Measurements from ENCODE around the gene CCDC116. TPM values are rescaled to one million over a fixed set of nuclear protein-coding genes. Genes with fewer than 3 reads are reported as not detected.

The CCDC116 gene
- total RNA-seq, 1 donor from 2014 or later = not detected

GRCh38 chr22:21598302-21598701 is 34.3 kb upstream of the CCDC116 start:
- Histone ChIP-seq H3K36me3 (ENCODE audit: control insufficient read depth, insufficient read depth, low read length) (peaks cover 17% of the 10 kb centered on the region), H3K4me3 (ENCODE audit: low read depth, low read length) (no peak overlapping the region), H3K27me3 (ENCODE audit: control insufficient read depth, insufficient read depth, low read length) (no peaks in the 10 kb centered on the region)
- TF ChIP-seq, protein P1, sequence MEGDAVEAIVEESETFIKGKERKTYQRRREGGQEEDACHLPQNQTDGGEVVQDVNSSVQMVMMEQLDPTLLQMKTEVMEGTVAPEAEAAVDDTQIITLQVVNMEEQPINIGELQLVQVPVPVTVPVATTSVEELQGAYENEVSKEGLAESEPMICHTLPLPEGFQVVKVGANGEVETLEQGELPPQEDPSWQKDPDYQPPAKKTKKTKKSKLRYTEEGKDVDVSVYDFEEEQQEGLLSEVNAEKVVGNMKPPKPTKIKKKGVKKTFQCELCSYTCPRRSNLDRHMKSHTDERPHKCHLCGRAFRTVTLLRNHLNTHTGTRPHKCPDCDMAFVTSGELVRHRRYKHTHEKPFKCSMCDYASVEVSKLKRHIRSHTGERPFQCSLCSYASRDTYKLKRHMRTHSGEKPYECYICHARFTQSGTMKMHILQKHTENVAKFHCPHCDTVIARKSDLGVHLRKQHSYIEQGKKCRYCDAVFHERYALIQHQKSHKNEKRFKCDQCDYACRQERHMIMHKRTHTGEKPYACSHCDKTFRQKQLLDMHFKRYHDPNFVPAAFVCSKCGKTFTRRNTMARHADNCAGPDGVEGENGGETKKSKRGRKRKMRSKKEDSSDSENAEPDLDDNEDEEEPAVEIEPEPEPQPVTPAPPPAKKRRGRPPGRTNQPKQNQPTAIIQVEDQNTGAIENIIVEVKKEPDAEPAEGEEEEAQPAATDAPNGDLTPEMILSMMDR (IDR thresholded peaks at IDR 0.05; ENCODE audit: insufficient read depth, low read length, severe bottlenecking) = no peak
- no peak for FAIRE-seq
- DNase-seq (ENCODE audit: low read depth) = no peak

DNA sequence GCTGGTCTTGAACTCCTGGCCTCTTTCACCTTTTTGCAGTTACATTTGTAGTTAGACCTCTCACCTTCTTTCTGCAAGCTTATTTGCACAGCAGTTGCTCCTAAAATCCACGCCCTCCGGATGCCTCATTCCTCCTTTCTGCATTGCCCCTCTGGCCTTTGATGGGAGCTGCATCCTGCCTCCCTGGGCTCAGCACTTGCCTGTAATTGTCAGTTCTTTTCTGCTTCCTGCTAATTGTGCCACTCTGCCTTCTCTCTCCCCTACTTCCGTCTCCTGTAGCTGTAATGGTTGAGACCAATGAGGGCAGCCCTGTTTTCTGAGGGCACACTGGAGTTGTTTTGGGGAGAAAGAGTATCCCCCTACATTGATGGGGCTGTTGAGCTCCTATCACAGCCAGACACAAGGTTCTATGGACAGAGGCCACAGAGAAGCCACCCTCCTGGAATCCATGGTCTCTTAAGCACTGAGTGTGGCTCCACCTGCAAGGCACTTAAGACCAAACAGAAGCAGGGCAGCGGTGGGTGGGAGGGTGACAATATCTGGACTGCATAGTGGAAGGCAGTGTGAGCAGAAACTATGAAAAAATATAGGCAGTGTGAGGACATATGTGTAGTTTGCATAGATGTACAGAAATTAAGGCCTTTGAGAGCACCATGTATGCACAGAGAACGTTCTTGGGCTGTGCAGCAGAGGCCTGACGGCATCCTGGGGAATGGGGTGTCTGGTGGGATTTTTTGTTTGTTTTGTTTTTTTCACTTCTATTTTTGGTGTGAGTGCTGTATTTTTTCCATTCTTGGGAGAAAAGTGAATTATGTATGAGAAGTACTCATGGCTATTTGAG is 33.3 kb upstream of the CCDC116 start:
- TF ChIP-seq, protein P1 (IDR thresholded peaks at IDR 0.05; ENCODE audit: insufficient read depth, low read length, severe bottlenecking) = no peak
- H3K4me3 ChIP-seq (ENCODE audit: low read depth, low read length) = no peak overlapping the region
- no peaks in the 10 kb centered on the region for H3K27me3 ChIP-seq (ENCODE audit: control insufficient read depth, insufficient read depth, low read length)
- DNase-seq (ENCODE audit: low read depth) (no peak), FAIRE-seq (no peak)
- peaks cover 9% of the 10 kb centered on the region for H3K36me3 ChIP-seq (ENCODE audit: control insufficient read depth, insufficient read depth, low read length)

GRCh38 chr22:21602579-21602978 is 30.0 kb upstream of the CCDC116 start:
- Histone ChIP-seq H3K36me3 (ENCODE audit: control insufficient read depth, insufficient read depth, low read length) (peaks cover 6% of the 10 kb centered on the region), H3K4me3 (ENCODE audit: low read depth, low read length) (no peak overlapping the region), H3K27me3 (ENCODE audit: control insufficient read depth, insufficient read depth, low read length) (no peaks in the 10 kb centered on the region)
- FAIRE-seq (no peak), DNase-seq (ENCODE audit: low read depth) (no peak)
- TF ChIP-seq, protein P1 (IDR thresholded peaks at IDR 0.05; ENCODE audit: insufficient read depth, low read length, severe bottlenecking) = no peak

DNA sequence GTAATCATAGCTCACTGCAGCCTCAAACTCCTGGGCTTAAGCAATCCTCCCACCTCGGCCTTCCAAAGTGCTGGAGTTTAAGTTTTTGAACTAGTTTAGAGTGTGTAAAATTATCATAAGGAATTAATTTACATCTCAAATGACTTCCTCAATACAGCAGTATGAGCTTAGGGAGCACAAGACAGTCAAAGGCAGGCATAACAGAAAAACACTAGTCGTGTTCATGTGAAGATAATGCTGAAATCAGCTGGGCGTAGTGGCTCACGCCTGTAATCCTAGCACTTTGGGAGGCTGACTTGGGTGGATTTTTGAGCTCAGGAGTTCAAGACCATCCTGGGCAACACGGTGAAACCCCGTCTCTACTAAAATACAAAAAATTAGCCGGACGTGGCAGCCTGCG is 28.6 kb upstream of the CCDC116 start:
- H3K4me3 ChIP-seq (ENCODE audit: low read depth, low read length) = no peak overlapping the region
- H3K36me3 ChIP-seq (ENCODE audit: control insufficient read depth, insufficient read depth, low read length) = peaks cover 6% of the 10 kb centered on the region
- TF ChIP-seq, protein P1 (IDR thresholded peaks at IDR 0.05; ENCODE audit: insufficient read depth, low read length, severe bottlenecking) = no peak
- H3K27me3 ChIP-seq (ENCODE audit: control insufficient read depth, insufficient read depth, low read length) = no peaks in the 10 kb centered on the region
- no peak for FAIRE-seq
- DNase-seq (ENCODE audit: low read depth) = no peak

DNA sequence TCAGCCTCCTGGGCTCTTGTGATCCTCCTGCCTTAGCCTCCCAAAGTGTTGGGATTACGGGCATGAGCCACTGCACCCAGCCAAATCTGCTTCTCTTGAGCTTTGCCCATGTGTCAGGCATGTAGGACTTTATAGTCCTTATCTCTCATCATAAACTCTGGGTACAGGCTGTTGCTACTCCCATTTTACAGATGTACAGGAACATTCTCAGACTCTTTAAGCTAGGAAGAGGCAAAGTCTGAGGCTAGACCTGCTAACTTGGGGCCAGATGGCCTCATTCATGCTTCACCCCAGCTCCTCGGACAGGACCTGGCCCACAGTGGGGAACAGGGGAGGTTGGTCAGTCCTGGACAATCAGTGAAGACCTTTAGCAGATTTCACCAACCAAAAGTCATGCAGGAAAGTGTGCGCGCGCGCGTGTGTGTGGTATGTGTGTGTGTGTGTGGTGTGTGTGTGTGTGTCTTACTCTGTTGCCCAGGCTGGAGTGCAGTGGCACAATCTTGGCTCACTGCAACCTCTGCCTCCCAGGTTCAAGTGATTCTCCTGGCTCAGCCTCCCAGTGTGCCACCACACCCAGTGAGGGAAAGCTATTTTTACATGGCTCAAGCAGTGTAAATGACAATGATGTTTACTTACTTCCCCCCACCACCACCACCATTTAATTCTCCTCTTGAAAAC is 26.5 kb upstream of the CCDC116 start:
- no peak for FAIRE-seq
- TF ChIP-seq, protein P1 (IDR thresholded peaks at IDR 0.05; ENCODE audit: insufficient read depth, low read length, severe bottlenecking) = no peak
- no peak overlapping the region for H3K4me3 ChIP-seq (ENCODE audit: low read depth, low read length)
- H3K36me3 ChIP-seq (ENCODE audit: control insufficient read depth, insufficient read depth, low read length) = peaks cover 7% of the 10 kb centered on the region
- DNase-seq (ENCODE audit: low read depth) = no peak
- H3K27me3 ChIP-seq (ENCODE audit: control insufficient read depth, insufficient read depth, low read length) = no peaks in the 10 kb centered on the region

Data from bronchial epithelial cell (primary cell).